Loucy (cell line): ENCODE results near the gene PPP4R3A.

Experiments used
- H2AFZ ChIP-seq: fragments of 200-600 bp; sonication (generic); 2 replicates; pipeline ENCODE4 v1.6.0; 2016; ENCODE audit warnings: antibody characterized with exemption, mild to moderate bottlenecking, low read length, moderate library complexity
- H3F3A ChIP-seq: fragments of 200-600 bp; 2 replicates; pipeline ENCODE4 v1.6.0; 2016; ENCODE audit warnings: antibody characterized with exemption, low read depth, mild to moderate bottlenecking
- H3K27me3 ChIP-seq: fragments of 200-600 bp; sonication (generic); 2 replicates; pipeline ENCODE4 v1.6.1; 2014; ENCODE audit warnings: low read length, mild to moderate bottlenecking; ENCODE audit not compliant: insufficient read depth, poor library complexity, severe bottlenecking
- H3K36me3 ChIP-seq: fragments of 200-600 bp; sonication (generic); 2 replicates; pipeline ENCODE4 v1.6.1; 2016; ENCODE audit warnings: low read length; ENCODE audit not compliant: insufficient read depth
- H3K4me1 ChIP-seq: fragments of 200-600 bp; sonication (generic); 2 replicates; pipeline ENCODE4 v1.5.1; 2014; ENCODE audit warnings: low read length, mild to moderate bottlenecking; ENCODE audit not compliant: insufficient read depth, poor library complexity, severe bottlenecking
- H3K4me2 ChIP-seq: fragments of 200-600 bp; sonication (generic); 2 replicates; pipeline ENCODE4 v1.6.0; 2014; ENCODE audit warnings: antibody characterized with exemption, low read length, low read depth, mild to moderate bottlenecking; ENCODE audit not compliant: poor library complexity, severe bottlenecking
- H3K4me3 ChIP-seq: fragments of 200-600 bp; sonication (generic); 2 replicates; pipeline ENCODE4 v1.5.1; 2014; ENCODE audit warnings: low read length, mild to moderate bottlenecking, mixed read lengths; ENCODE audit not compliant: poor library complexity, severe bottlenecking
- H3K79me2 ChIP-seq: fragments of 200-600 bp; sonication (generic); 2 replicates; pipeline ENCODE4 v1.6.1; 2014; ENCODE audit warnings: low read length; ENCODE audit not compliant: insufficient read depth
- H3K9ac ChIP-seq: fragments of 200-600 bp; sonication (generic); 2 replicates; pipeline ENCODE4 v1.6.0; 2014; ENCODE audit warnings: mild to moderate bottlenecking, low read depth, low read length, moderate library complexity; ENCODE audit not compliant: poor library complexity, severe bottlenecking
- H3K9me2 ChIP-seq: fragments of 200-600 bp; sonication (generic); replicated peaks from 2 replicates; pipeline ENCODE4 v1.6.1; 2016; ENCODE audit warnings: low read depth, low read length, mixed read lengths
- H3K9me3 ChIP-seq: fragments of 200-600 bp; sonication (generic); 2 replicates; pipeline ENCODE4 v1.6.1; 2014; ENCODE audit warnings: mild to moderate bottlenecking, antibody characterized with exemption, low read length, low read depth; ENCODE audit not compliant: insufficient read depth
- H4K20me1 ChIP-seq: fragments of 200-600 bp; sonication (generic); 2 replicates; pipeline ENCODE4 v1.6.0; 2014; ENCODE audit warnings: antibody characterized with exemption, low read length, mild to moderate bottlenecking; ENCODE audit not compliant: insufficient read depth, poor library complexity, severe bottlenecking
- CTCF ChIP-seq: fragments of 200-600 bp; sonication (generic); conservative IDR thresholded peaks from 2 replicates; pipeline ENCODE4 v1.5.1; 2014; ENCODE audit warnings: mild to moderate bottlenecking, antibody characterized with exemption, low read length
- EZH2phosphoT487 ChIP-seq: fragments of 200-600 bp; IDR thresholded peaks from 2 replicates; pipeline ENCODE4 v1.6.1; 2018; ENCODE audit warnings: antibody characterized with exemption, mild to moderate bottlenecking, moderate library complexity, borderline replicate concordance

PPP4R3A gene

GRCh38 chr14:91521061-91521640 lies 11.0 kb upstream of the PPP4R3A start:
- no peak overlapping the region for H3K4me3 ChIP-seq
- H3K36me3 ChIP-seq, result no peaks in the 10 kb centered on the region
- no peak overlapping the region for H2AFZ ChIP-seq
- no peaks in the 10 kb centered on the region for H3K9me3 ChIP-seq
- H3K9ac ChIP-seq, result no peak overlapping the region
- H3K4me2 ChIP-seq, result no peak overlapping the region
- H4K20me1 ChIP-seq, result no peaks in the 10 kb centered on the region
- TF ChIP-seq EZH2phosphoT487, result no peak
- no peak for TF ChIP-seq CTCF
- no peaks in the 10 kb centered on the region for H3K9me2 ChIP-seq
- H3F3A ChIP-seq, result no peaks in the 10 kb centered on the region
- H3K79me2 ChIP-seq, result no peaks in the 10 kb centered on the region
- H3K4me1 ChIP-seq, result no peaks in the 10 kb centered on the region
- peaks cover 9% of the 10 kb centered on the region for H3K27me3 ChIP-seq

GRCh38 chr14:91520138-91520537 lies 10.0 kb upstream of the PPP4R3A start:
- Histone ChIP-seq H4K20me1 (no peaks in the 10 kb centered on the region), H2AFZ (no peak overlapping the region), H3K4me1 (no peaks in the 10 kb centered on the region), H3K36me3 (no peaks in the 10 kb centered on the region), H3K4me2 (no peak overlapping the region), H3K79me2 (no peaks in the 10 kb centered on the region), H3K9me3 (no peaks in the 10 kb centered on the region), H3K9ac (no peak overlapping the region), H3K4me3 (no peak overlapping the region), H3F3A (no peaks in the 10 kb centered on the region), H3K9me2 (no peaks in the 10 kb centered on the region), H3K27me3 (peaks cover 9% of the 10 kb centered on the region)
- TF ChIP-seq EZH2phosphoT487 (no peak), CTCF (no peak)

GRCh38 chr14:91519239-91520036 lies 9.3 kb upstream of the PPP4R3A start:
- Histone ChIP-seq H2AFZ (no peak overlapping the region), H3K9ac (no peak overlapping the region), H3K4me2 (no peak overlapping the region), H3K4me1 (no peaks in the 10 kb centered on the region), H3K36me3 (no peaks in the 10 kb centered on the region), H3K4me3 (no peak overlapping the region), H3K9me3 (no peaks in the 10 kb centered on the region), H3F3A (no peaks in the 10 kb centered on the region), H4K20me1 (no peaks in the 10 kb centered on the region), H3K79me2 (no peaks in the 10 kb centered on the region), H3K9me2 (no peaks in the 10 kb centered on the region), H3K27me3 (peaks cover 9% of the 10 kb centered on the region)
- no peak for TF ChIP-seq EZH2phosphoT487
- TF ChIP-seq CTCF, result no peak
